H9 (cell line): ENCODE results near the gene ZMIZ2. TPM values are rescaled to one million over a fixed set of nuclear protein-coding genes. Genes with fewer than 3 reads are reported as not detected.

ENCODE experiments used
- DNase-seq: peaks from one replicate; pipeline ENCODE4 v3.0.0-alpha.2; 2017
- H2AFZ ChIP-seq: one replicate; pipeline ENCODE4 v1.6.1; 2013; ENCODE audit warnings: mild to moderate bottlenecking, low read length, control low read depth, moderate library complexity
- H2AK5ac ChIP-seq: 2 replicates; pipeline ENCODE4 v1.6.1; 2013; ENCODE audit warnings: low read length, control low read depth, mixed read lengths; ENCODE audit not compliant: insufficient read length
- H2BK120ac ChIP-seq: one replicate; pipeline ENCODE4 v1.6.1; 2013; ENCODE audit warnings: low read depth, mild to moderate bottlenecking, low read length, control low read depth, inconsistent platforms; ENCODE audit not compliant: poor library complexity, severe bottlenecking
- H2BK12ac ChIP-seq: 2 replicates; pipeline ENCODE4 v1.6.1; 2013; ENCODE audit warnings: low read length, control low read depth, mixed read lengths, low read depth; ENCODE audit not compliant: insufficient read length
- H2BK15ac ChIP-seq: 2 replicates; pipeline ENCODE4 v1.6.1; 2013; ENCODE audit warnings: low read depth, low read length, control low read depth
- H2BK20ac ChIP-seq: one replicate; pipeline ENCODE4 v1.6.1; 2013; ENCODE audit warnings: low read depth, mild to moderate bottlenecking, low read length, control low read depth, inconsistent platforms; ENCODE audit not compliant: poor library complexity, severe bottlenecking
- H2BK5ac ChIP-seq: 2 replicates; pipeline ENCODE4 v1.6.1; 2013; ENCODE audit warnings: low read length, control low read depth, mixed read lengths; ENCODE audit not compliant: insufficient read length
- H3K14ac ChIP-seq: 2 replicates; pipeline ENCODE4 v1.6.1; 2013; ENCODE audit warnings: low read length, control low read depth; ENCODE audit not compliant: insufficient read depth
- H3K18ac ChIP-seq: 2 replicates; pipeline ENCODE4 v1.6.1; 2013; ENCODE audit warnings: low read depth, mild to moderate bottlenecking, mixed read lengths, low read length, control low read depth; ENCODE audit not compliant: insufficient read length
- H3K23ac ChIP-seq: 2 replicates; pipeline ENCODE4 v1.6.1; 2013; ENCODE audit warnings: low read length, control low read depth, mixed read lengths, low read depth; ENCODE audit not compliant: insufficient read length
- H3K23me2 ChIP-seq: 2 replicates; pipeline ENCODE4 v1.6.1; 2013; ENCODE audit warnings: low read depth, mild to moderate bottlenecking, mixed read lengths, low read length, control low read depth; ENCODE audit not compliant: insufficient read length, poor library complexity, severe bottlenecking
- H3K27ac ChIP-seq: 2 replicates; pipeline ENCODE4 v1.5.1; 2013; ENCODE audit warnings: low read length, control low read depth, mixed read lengths, low read depth; ENCODE audit not compliant: insufficient read length
- H3K27me3 ChIP-seq: 2 replicates; pipeline ENCODE4 v1.6.1; 2013; ENCODE audit warnings: low read length, control low read depth, inconsistent platforms; ENCODE audit not compliant: insufficient read depth
- H3K4ac ChIP-seq: 2 replicates; pipeline ENCODE4 v1.6.1; 2013; ENCODE audit warnings: low read depth, mild to moderate bottlenecking, control low read depth, inconsistent platforms, low read length, moderate library complexity
- H3K4me1 ChIP-seq: 2 replicates; pipeline ENCODE4 v1.6.1; 2013; ENCODE audit warnings: low read length, control low read depth, inconsistent platforms; ENCODE audit not compliant: insufficient read depth
- H3K4me2 ChIP-seq: 2 replicates; pipeline ENCODE4 v1.6.1; 2013; ENCODE audit warnings: low read length, control low read depth, mixed read lengths; ENCODE audit not compliant: insufficient read length, insufficient read depth
- H3K56ac ChIP-seq: 2 replicates; pipeline ENCODE4 v1.6.1; 2013; ENCODE audit warnings: low read depth, mild to moderate bottlenecking, mixed read lengths, low read length, control low read depth; ENCODE audit not compliant: insufficient read length
- H3K79me1 ChIP-seq: 2 replicates; pipeline ENCODE4 v1.6.1; 2013; ENCODE audit warnings: low read depth, mild to moderate bottlenecking, moderate library complexity, low read length, control low read depth, inconsistent platforms; ENCODE audit not compliant: insufficient read depth, poor library complexity, severe bottlenecking
- H3K79me2 ChIP-seq: 2 replicates; pipeline ENCODE4 v1.6.1; 2013; ENCODE audit warnings: low read length, control low read depth, inconsistent platforms; ENCODE audit not compliant: insufficient read depth
- H3K9ac ChIP-seq: 2 replicates; pipeline ENCODE4 v1.6.1; 2013; ENCODE audit warnings: low read length, control low read depth, mixed read lengths; ENCODE audit not compliant: insufficient read length; ENCODE audit errors: extremely low read depth
- H3K9me3 ChIP-seq: one replicate; pipeline ENCODE4 v1.6.1; 2013; ENCODE audit warnings: low read depth, low read length, inconsistent platforms; ENCODE audit not compliant: control insufficient read depth
- H3T11ph ChIP-seq: one replicate; pipeline ENCODE4 v1.6.1; 2013; ENCODE audit warnings: mild to moderate bottlenecking, low read length, control low read depth, inconsistent platforms
- H4K20me1 ChIP-seq: one replicate; pipeline ENCODE4 v1.6.1; 2013; ENCODE audit not compliant: control insufficient read depth, insufficient read length, insufficient read depth
- H4K5ac ChIP-seq: 2 replicates; pipeline ENCODE4 v1.6.1; 2013; ENCODE audit warnings: low read depth, mild to moderate bottlenecking, mixed read lengths, low read length, control low read depth; ENCODE audit not compliant: insufficient read length
- H4K8ac ChIP-seq: replicated peaks from 2 replicates; pipeline ENCODE4 v1.6.1; 2013; ENCODE audit warnings: low read length, control low read depth, mixed read lengths, low read depth; ENCODE audit not compliant: insufficient read length
- H4K91ac ChIP-seq: 2 replicates; pipeline ENCODE4 v1.6.1; 2013; ENCODE audit warnings: low read depth, mild to moderate bottlenecking, moderate library complexity, mixed read lengths, low read length, control low read depth; ENCODE audit not compliant: insufficient read length
- H3K27ac Mint-ChIP-seq, 3 experiments: 2 replicates in 2 of 3; 3 replicates in 1 of 3; pipeline ENCODE4 v1.8.0; 2020 to 2021; ENCODE audit warnings: mixed read lengths in 3 of 3, mild to moderate bottlenecking in 1 of 3, moderate library complexity in 1 of 3
- H3K27me3 Mint-ChIP-seq: 2 replicates; pipeline ENCODE4 v1.8.0; 2021; ENCODE audit warnings: low read depth, mild to moderate bottlenecking, moderate library complexity, mixed read lengths
- H3K36me3 Mint-ChIP-seq, 3 experiments: 2 replicates in 2 of 3; 3 replicates in 1 of 3; pipeline ENCODE4 v1.8.0; 2020 to 2021; ENCODE audit warnings: low read depth in 3 of 3, mixed read lengths in 3 of 3; ENCODE audit not compliant: insufficient read depth in 1 of 3
- H3K4me1 Mint-ChIP-seq, 2 experiments: 2 replicates each; pipeline ENCODE4 v1.8.0; 2020; ENCODE audit warnings: mixed read lengths in 2 of 2
- H3K4me3 Mint-ChIP-seq, 2 experiments: 2 replicates in 1 of 2; 3 replicates in 1 of 2; pipeline ENCODE4 v1.8.0; 2020 to 2021; ENCODE audit warnings: mild to moderate bottlenecking in 2 of 2, mixed read lengths in 2 of 2, moderate library complexity in 1 of 2
- H3K9me3 Mint-ChIP-seq, 2 experiments: 2 replicates in 1 of 2; 3 replicates in 1 of 2; pipeline ENCODE4 v1.8.0; 2020; ENCODE audit warnings: mild to moderate bottlenecking in 2 of 2, mixed read lengths in 2 of 2, moderate library complexity in 1 of 2
- CTCF ChIP-seq: fragments of 200-600 bp; sonication (generic); conservative IDR thresholded peaks from 3 replicates; pipeline ENCODE4 v1.8.0; 2021; ENCODE audit warnings: antibody characterized with exemption, mild to moderate bottlenecking
- WGBS: extraction: QIAGEN DNeasy Blood & Tissue Kit; methylation state at CpG from one replicate; pipeline ENCODE4 v1.1.7; 2013; ENCODE audit warnings: missing lambda C conversion rate, low lambda C conversion rate, mixed read lengths; ENCODE audit not compliant: insufficient read length; ENCODE audit errors: extremely low coverage; 5-methylcytosine and 5-hydroxymethylcytosine counted together
- total RNA-seq: library from RNA; stranded (reverse); gene quantifications from 2 replicates; pipeline ENCODE4 v1.2.1, GENCODE V29; 2021

The ZMIZ2 gene
- total RNA-seq, 1 experiment from 2014 or later, result 72.9 TPM

- no CpG with 5 or more reads among the region's 5 CpGs for WGBS
- Histone ChIP-seq H3K9ac (no peak overlapping the region), H2BK20ac (no peak overlapping the region), H3K23ac (no peak overlapping the region), H3K4me2 (no peak overlapping the region), H3K79me1 (no peaks in the 10 kb centered on the region), H3K18ac (no peak overlapping the region), H2BK120ac (no peak overlapping the region), H4K91ac (no peak overlapping the region), H3K56ac (no peak overlapping the region), H2BK15ac (0 out of 2 replicates have a peak overlapping the region, but pooled peaks have one; percentile 32), H2AFZ (no peak overlapping the region), H4K8ac (no peak overlapping the region), H3K4me1 (no peaks in the 10 kb centered on the region), H3K23me2 (no peaks in the 10 kb centered on the region), H3K27ac (no peak overlapping the region), H2BK5ac (no peak overlapping the region), H3K9me3 (no peaks in the 10 kb centered on the region), H2BK12ac (no peak overlapping the region), H2AK5ac (no peak overlapping the region), H4K20me1 (no peaks in the 10 kb centered on the region), H3K4ac (no peak overlapping the region), H3K14ac (no peak overlapping the region), H3T11ph (no peak overlapping the region), H3K79me2 (no peaks in the 10 kb centered on the region), H3K27me3 (no peaks in the 10 kb centered on the region), H4K5ac (no peak overlapping the region)
- Mint-ChIP-seq H3K36me3 (peaks cover 8 to 14% (median 12%) of the 10 kb centered on the region in 3 experiments; a peak in 6 of 7 replicates), H3K4me1 (peaks cover 5 to 8% of the 10 kb centered on the region in 2 experiments; a peak in 3 of 4 replicates), H3K4me3 (no peak overlapping the region), H3K27me3 (peaks cover 1% of the 10 kb centered on the region; the same call in 1 of the 2 replicates), H3K9me3 (no peaks in the 10 kb centered on the region), H3K27ac (no peak overlapping the region; a peak in 1 of 7 replicates)
- no peak for TF ChIP-seq CTCF
- DNase-seq, result no peak
These were observed 37.1 kb upstream of the ZMIZ2 start for GRCh38 chr7:44711528-44711927.
